ENCODE data around the gene TTF1. TPM values are rescaled to one million over a fixed set of nuclear protein-coding genes. Genes with fewer than 3 reads are reported as not detected.
A peak's percentile ranks its signal among the peaks of the same experiment; 100 is the strongest.

The TTF1 gene
- total RNA-seq, 1 donor from 2014 or later, result 11.3 TPM

- Mint-ChIP-seq H3K36me3 (ENCODE audit: unreplicated experiment) (peaks cover 16% of the 10 kb centered on the region), H3K4me1 (ENCODE audit: unreplicated experiment) (peaks cover 29% of the 10 kb centered on the region), H3K4me3 (ENCODE audit: unreplicated experiment) (peak overlapping the region; percentile 19), H3K27me3 (ENCODE audit: unreplicated experiment) (peaks cover 8% of the 10 kb centered on the region), H3K9me3 (ENCODE audit: unreplicated experiment) (no peaks in the 10 kb centered on the region), H3K27ac (ENCODE audit: unreplicated experiment) (no peak overlapping the region)
- no peak for DNase-seq (ENCODE audit: extremely low spot score, unreplicated experiment)
- TF ChIP-seq CTCF (IDR thresholded peaks at IDR 0.05), result no peak
These were observed 50.2 kb downstream of the TTF1 start for GRCh38 chr9:132356324-132356924.

- Mint-ChIP-seq H3K36me3 (ENCODE audit: unreplicated experiment) (peaks cover 21% of the 10 kb centered on the region), H3K27ac (ENCODE audit: unreplicated experiment) (peak within 1 kb of the TSS; percentile 96), H3K4me1 (ENCODE audit: unreplicated experiment) (peaks cover 33% of the 10 kb centered on the region), H3K4me3 (ENCODE audit: unreplicated experiment) (peak within 1 kb of the TSS; percentile 93), H3K9me3 (ENCODE audit: unreplicated experiment) (no peaks in the 10 kb centered on the region), H3K27me3 (ENCODE audit: unreplicated experiment) (peaks cover 4% of the 10 kb centered on the region)
- DNase-seq (ENCODE audit: extremely low spot score, unreplicated experiment), result peak; percentile 99
- no peak for TF ChIP-seq CTCF (IDR thresholded peaks at IDR 0.05)
These were observed 51.8 kb downstream of the TTF1 start, which contains the start of gene SETX for GRCh38 chr9:132354637-132355355. TSS of gene SETX (minus strand) at chr9:132354986. CDS start at chr9:132349428, 5,558 bp downstream.

GRCh38 chr9:132351404-132352045 lies 55.1 kb downstream of the TTF1 start:
- peak overlapping the region; percentile 18 for H3K4me3 Mint-ChIP-seq (ENCODE audit: unreplicated experiment)
- DNase-seq (ENCODE audit: extremely low spot score, unreplicated experiment), result no peak
- no peaks in the 10 kb centered on the region for H3K9me3 Mint-ChIP-seq (ENCODE audit: unreplicated experiment)
- H3K4me1 Mint-ChIP-seq (ENCODE audit: unreplicated experiment), result peaks cover 33% of the 10 kb centered on the region
- peak overlapping the region; percentile 41 for H3K27ac Mint-ChIP-seq (ENCODE audit: unreplicated experiment)
- H3K36me3 Mint-ChIP-seq (ENCODE audit: unreplicated experiment), result peaks cover 36% of the 10 kb centered on the region
- no peaks in the 10 kb centered on the region for H3K27me3 Mint-ChIP-seq (ENCODE audit: unreplicated experiment)
- TF ChIP-seq CTCF (IDR thresholded peaks at IDR 0.05), result no peak

- peak overlapping the region; percentile 27 for H3K27ac Mint-ChIP-seq (ENCODE audit: unreplicated experiment)
- DNase-seq (ENCODE audit: extremely low spot score, unreplicated experiment), result no peak
- TF ChIP-seq CTCF (IDR thresholded peaks at IDR 0.05), result no peak
- H3K27me3 Mint-ChIP-seq (ENCODE audit: unreplicated experiment), result no peaks in the 10 kb centered on the region
- H3K9me3 Mint-ChIP-seq (ENCODE audit: unreplicated experiment), result no peaks in the 10 kb centered on the region
- no peak overlapping the region for H3K4me3 Mint-ChIP-seq (ENCODE audit: unreplicated experiment)
- peaks cover 33% of the 10 kb centered on the region for H3K4me1 Mint-ChIP-seq (ENCODE audit: unreplicated experiment)
- peaks cover 42% of the 10 kb centered on the region for H3K36me3 Mint-ChIP-seq (ENCODE audit: unreplicated experiment)
These were observed 55.8 kb downstream of the TTF1 start for GRCh38 chr9:132350861-132351315.

GRCh38 chr9:132348676-132349075 lies 58.0 kb downstream of the TTF1 start:
- H3K9me3 Mint-ChIP-seq (ENCODE audit: unreplicated experiment), result no peaks in the 10 kb centered on the region
- no peak for DNase-seq (ENCODE audit: extremely low spot score, unreplicated experiment)

More at GRCh38 chr9:132348676-132349075, 58.0 kb downstream of the TTF1 start:
- Mint-ChIP-seq H3K4me3 (ENCODE audit: unreplicated experiment) (no peak overlapping the region), H3K4me1 (ENCODE audit: unreplicated experiment) (peaks cover 25% of the 10 kb centered on the region), H3K27me3 (ENCODE audit: unreplicated experiment) (no peaks in the 10 kb centered on the region), H3K27ac (ENCODE audit: unreplicated experiment) (peak overlapping the region; percentile 41), H3K36me3 (ENCODE audit: unreplicated experiment) (peaks cover 49% of the 10 kb centered on the region)
- no peak for TF ChIP-seq CTCF (IDR thresholded peaks at IDR 0.05)
